Stimulated activated CD8-positive, alpha-beta memory T cell treated with anti-CD3 and anti-CD28 coated beads, Interleukin-4, amount 100 ng/mL, for 24 hours (primary cell): ENCODE data around the gene RENBP.

Experiments
- DNase-seq: peaks from one replicate; pipeline ENCODE4 v3.0.0-alpha.2; 2020; ENCODE audit warnings: low read depth

Gene RENBP

DNA sequence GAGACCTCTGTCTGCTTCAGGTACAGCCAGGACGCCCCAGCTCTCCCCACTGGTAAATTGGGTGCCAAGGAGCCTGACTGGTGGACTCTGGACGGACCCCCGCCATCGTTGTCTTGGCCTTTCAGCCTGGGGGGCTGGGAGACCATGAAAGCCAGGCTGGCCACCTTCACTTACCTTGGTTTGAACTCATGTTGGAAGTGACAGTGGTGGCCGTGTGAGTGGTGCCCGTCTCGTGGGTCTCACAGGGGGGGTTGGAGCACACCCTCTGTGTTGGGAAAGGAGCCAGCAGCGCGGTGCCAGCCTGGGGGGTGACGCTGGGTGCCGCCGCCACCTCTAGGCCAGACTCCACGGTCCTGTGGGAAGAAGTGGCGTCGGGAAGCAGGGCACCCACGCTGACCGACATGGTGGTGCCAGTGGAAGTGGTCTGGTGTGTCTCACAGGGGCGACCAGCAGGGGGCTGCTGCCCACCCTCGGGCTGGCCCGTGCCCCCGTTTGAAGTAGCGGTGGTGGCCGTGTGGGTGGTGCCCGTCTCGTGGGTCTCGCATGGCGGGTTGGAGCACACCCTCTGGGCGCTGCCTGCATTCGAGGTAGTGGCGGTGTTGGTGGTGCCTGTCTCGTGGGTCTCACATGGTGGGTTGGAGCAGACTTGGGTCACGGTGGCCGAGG lies 9.6 kb upstream of the RENBP start:
- DNase-seq: no peak

DNA sequence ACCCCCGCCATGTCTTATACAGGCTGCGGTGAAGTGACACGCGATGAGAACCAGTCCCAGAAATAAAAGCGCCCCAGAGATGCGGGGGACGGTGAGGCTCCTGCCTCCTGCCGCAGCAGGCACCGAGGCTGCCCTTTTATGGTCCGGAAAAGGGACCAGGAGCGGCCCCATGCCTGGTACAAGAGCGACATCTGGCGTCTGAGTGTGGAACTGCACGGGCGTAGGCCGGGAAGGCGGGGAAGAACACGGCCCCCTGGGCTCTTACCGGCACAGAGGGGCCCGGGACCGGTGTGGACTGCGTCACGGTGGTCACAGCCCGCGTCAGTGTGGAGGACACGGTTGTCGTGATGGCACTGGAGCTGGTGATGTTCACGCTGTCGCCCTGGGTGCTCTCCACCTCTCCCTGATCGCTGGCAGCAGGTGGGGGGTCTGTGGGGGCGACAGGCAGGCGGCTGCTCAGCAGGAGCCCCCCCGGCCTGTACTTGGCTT lies 8.9 kb upstream of the RENBP start:
- peak; percentile 76 for DNase-seq

DNA sequence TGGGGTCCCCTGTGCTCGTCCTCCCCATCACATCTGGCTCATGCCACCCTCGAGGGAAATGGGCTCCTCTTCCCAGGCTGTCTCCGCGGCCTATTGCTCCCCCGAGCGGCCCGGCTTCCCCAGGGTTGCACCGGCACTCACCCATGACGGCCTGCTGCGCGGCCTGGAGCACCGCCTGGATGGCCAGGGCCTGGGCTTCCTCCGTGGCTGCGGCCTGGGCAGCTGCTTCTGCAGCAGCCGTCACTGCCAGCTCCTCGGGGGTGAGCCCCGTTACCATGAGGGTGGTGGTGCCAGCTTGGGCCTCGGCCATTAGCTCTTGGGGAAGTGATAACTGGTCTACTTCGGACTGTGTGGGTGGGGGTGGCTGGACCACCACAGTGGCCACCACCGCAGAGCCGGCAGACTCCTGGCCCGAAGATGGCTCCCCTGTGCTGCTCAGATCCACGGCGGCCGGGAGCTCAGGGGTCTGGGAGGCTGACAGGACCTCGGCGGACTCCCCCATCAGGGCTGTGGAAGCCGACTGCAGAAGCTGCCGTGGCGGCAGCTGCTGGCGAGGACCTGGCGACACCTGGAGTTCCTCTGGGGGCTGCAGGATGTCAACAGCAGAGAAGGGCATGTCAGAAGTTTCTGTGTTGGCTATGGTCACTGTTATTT lies 8.1 kb upstream of the RENBP start:
- DNase-seq: no peak

GRCh38 chrX:153951683-153952372 lies 7.4 kb upstream of the RENBP start:
- DNase-seq: no peak

DNA sequence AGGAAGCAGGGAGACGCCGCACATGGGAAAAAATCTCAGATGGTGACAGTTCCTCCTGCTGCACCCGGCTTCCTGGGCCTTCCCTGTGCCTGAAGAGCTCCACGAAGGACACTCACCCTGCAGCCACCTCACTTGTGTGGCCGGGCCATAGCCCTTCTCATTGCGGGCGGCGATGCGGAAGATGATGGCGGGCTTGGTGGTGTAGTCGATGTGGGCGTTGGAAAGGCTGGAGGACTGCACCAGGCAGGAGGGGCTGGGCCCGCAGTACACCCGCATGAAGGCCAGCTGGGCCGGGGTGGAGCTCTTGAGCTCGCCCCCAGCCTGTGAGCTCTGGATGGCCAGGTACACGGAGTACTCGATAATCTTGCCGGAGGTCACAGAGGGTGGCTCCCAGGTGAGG lies 5.7 kb upstream of the RENBP start:
- no peak for DNase-seq

DNA sequence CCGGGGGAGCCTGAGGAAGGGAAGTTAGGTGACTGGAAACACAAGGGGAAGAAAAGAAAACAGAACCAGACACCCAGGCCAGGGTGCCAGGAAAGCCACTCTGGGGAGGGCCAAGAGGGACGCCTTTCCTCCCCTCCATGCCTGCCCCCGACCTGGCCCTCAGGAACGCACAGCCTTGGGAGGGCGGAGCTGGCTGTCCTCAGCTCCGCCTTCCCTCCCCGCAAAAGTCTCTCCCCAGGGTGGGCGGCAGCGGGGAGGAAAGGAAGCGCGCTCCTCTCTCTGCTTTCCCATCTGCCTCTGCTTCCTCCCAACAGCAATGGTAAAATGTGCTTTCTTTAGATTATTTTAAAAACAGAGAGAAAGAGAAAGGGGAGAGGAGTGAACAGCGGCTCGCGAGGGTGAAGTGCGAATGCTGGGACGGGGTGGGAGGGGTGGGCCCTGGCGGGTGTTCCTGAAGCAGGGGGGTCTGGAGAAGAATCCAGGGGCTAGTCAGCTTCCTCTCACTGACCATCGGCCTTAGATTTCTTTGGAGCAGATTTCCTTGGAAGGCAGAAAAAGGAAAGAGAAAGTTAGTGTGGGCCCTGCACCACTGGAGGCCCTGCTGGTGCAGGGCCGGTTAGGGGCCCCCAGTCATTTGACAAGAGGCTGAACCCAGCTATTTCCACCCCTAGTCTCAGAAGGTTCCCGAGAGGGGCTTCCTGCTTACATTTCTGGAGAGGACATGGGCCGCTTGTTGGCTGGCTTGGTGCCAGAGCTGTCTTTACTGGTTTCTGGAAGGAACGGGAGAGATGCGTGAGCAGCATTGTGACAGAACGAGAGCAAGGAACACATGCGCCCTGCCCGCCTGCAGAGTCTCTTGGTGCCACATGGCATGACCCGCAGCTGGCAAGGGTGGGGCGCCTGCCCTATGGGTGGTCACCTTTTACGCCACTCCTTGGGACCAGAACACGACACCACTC lies 4.7 kb upstream of the RENBP start:
- DNase-seq: no peak

- no peak for DNase-seq
Measured at GRCh38 chrX:153948002-153948466, 3.6 kb upstream of the RENBP start.

GRCh38 chrX:153947009-153947769 lies 2.7 kb upstream of the RENBP start:
- peak; percentile 68 for DNase-seq

- DNase-seq: no peak
Measured at GRCh38 chrX:153945956-153946943, 1.8 kb upstream of the RENBP start.

DNA sequence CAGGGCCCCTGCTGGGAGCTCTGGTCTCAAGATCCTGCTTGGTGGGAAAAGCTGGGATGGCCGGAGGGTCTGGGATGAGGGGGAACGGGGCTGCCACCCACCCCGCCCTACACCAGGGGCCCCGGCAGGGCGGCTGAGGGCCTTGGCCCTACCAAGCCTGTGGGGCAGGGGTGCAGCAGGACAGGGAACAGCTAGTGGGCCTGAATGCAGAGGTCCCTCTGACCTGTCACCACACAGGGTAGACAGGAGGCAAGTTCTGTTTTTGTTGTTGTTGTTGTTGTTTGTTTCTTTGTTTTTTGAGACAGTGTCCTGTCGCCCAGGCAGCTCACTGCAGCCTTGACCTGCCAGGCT lies 332 bp upstream of the RENBP start:
- no peak for DNase-seq

GRCh38 chrX:153941336-153942252 lies 2.8 kb downstream of the RENBP start:
- no peak for DNase-seq

- no peak for DNase-seq
Measured at GRCh38 chrX:153939573-153939972, 4.9 kb downstream of the RENBP start.

GRCh38 chrX:153938226-153938786 lies 6.1 kb downstream of the RENBP start:
- no peak for DNase-seq

- DNase-seq: no peak
Measured at GRCh38 chrX:153937056-153937455, 7.4 kb downstream of the RENBP start.

DNA sequence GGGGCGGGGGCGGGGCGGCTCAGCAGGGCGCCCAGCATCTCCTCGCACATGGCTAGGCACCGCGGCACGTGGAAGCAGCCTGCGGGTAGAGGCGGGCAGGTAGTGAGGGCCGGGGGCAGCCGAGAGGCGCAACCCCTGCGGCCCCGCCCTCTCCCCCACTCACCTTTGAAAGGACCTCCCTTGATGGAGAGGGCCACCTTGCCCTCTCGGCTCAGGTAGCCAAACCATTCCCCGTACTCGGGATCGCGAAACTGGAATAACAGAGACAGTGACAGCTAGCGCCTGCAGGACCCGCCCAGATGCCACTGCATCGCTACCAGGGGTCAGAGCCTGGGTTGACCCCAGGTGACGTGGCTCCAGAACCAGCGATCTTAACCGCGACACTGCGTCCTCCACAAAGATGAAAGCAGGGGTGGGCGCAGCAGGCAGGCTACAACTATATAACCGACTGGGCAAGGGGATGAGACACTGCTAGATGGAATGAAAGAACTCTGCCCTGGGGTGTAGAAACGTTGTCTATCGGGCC lies 9.1 kb downstream of the RENBP start:
- DNase-seq: no peak

DNA sequence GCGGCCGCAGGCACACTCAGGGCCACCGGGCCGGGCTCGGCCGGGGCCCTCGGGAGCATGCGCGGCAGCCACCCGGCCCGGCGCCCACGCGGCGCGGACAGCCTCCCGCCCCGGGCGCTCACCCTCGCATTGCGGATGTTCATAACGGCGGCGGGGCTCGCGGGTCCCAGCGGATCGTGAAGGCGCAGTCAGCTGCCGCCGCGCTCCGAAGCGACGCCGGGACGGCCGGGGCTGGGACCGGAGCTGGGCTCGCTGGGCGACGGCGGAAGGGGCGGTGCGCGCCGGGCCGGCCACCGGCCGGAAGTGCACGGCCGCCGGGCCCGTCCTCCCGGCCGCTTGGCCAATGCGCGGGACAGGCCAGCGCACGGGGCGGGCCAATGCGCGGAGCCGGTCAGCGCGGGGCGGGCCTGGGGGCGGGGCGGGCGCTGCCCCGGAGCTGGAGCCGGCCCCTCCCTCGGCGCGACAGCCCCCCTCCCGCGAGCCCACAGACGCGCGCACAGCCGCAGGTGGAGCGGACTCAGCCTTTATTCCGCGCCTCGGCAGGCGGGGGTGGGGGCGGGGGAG lies 9.6 kb downstream of the RENBP start, which contains the start of gene NAA10:
TSS of gene NAA10 (minus strand) at position 276 of the 564 bp plus-strand sequence. CDS start at position 143, 133 bp downstream.
- peak; percentile 64 for DNase-seq

- no peak for DNase-seq
Measured at GRCh38 chrX:153934148-153934761, 10.2 kb downstream of the RENBP start.
